Upper lobe of left lung (tissue), 6 donors: ENCODE results near the gene USP2. TPM values are rescaled to one million over a fixed set of nuclear protein-coding genes. Genes with fewer than 3 reads are reported as not detected.

ENCODE experiments used
- ATAC-seq, 2 donors: fragments of 200-7000 bp; cut with Tn5 transposase; one replicate each; pipeline ENCODE4 v1.9.1; 2022; ENCODE audit warnings: mild to moderate bottlenecking in 2 of 2, moderate library complexity in 2 of 2; ENCODE audit not compliant: low FRiP score in 2 of 2
- DNase-seq, 2 donors: peaks; one replicate each; pipeline ENCODE4 v3.0.0-alpha.2; 2019 to 2020
- H3K27ac ChIP-seq, 4 donors: fragments of 200-600 bp; sonication (generic); one replicate each; pipeline ENCODE4 v1.5.1; 2016 to 2019
- H3K27me3 ChIP-seq, 4 donors: fragments of 200-600 bp; sonication (generic); one replicate each; pipeline ENCODE4 v1.5.1; 2017 to 2019
- H3K36me3 ChIP-seq, 4 donors: fragments of 200-600 bp; sonication (generic); one replicate each; pipeline ENCODE4 v1.5.1; 2016 to 2019
- H3K4me1 ChIP-seq, 4 donors: fragments of 200-600 bp; sonication (generic); one replicate each; pipeline ENCODE4 v1.5.1; 2018 to 2019
- H3K4me3 ChIP-seq, 4 donors: fragments of 200-600 bp; sonication (generic); one replicate each; pipeline ENCODE4 v1.5.1; 2017 to 2019; ENCODE audit warnings: mild to moderate bottlenecking in 2 of 4, moderate library complexity in 1 of 4
- H3K9me3 ChIP-seq, 4 donors: fragments of 200-600 bp; sonication (generic); one replicate each; pipeline ENCODE4 v1.5.1; 2018 to 2019
- CTCF ChIP-seq, 6 experiments: fragments of 450-650 bp in 4 of 6; fragments of 200-600 bp in 2 of 6; sonication (generic) in 2 of 6; IDR thresholded peaks; one replicate each; pipeline ENCODE4 v1.5.1; 2016 to 2019; ENCODE audit warnings: antibody characterized with exemption in 6 of 6
- EP300 ChIP-seq, 4 donors: sonication (generic); formaldehyde crosslinking; IDR thresholded peaks; one replicate each; pipeline ENCODE4 v1.5.1; 2017; ENCODE audit warnings: antibody characterized with exemption in 4 of 4, control low read depth in 2 of 4
- POLR2A ChIP-seq, 4 donors: fragments of 450-650 bp; IDR thresholded peaks; one replicate each; pipeline ENCODE4 v1.5.1; 2016 to 2017; ENCODE audit warnings: antibody characterized with exemption in 4 of 4, mild to moderate bottlenecking in 2 of 4
- POLR2AphosphoS5 ChIP-seq, 2 donors: sonication (generic); formaldehyde crosslinking; IDR thresholded peaks; one replicate each; pipeline ENCODE4 v1.5.1; 2017; ENCODE audit warnings: antibody characterized with exemption in 2 of 2
- WGBS, 2 donors: methylation state at CpG; one replicate each; pipeline ENCODE4 v1.1.5; 2017 to 2018; 5-methylcytosine and 5-hydroxymethylcytosine counted together
- total RNA-seq, 6 donors: library from RNA; depleted of rRNA in 4 of 6; stranded (reverse); fragments of >200 nt in 4 of 6; gene quantifications; one replicate each; pipeline versions ENCODE4 v1.1.0 to v1.2.1, GENCODE V29; 2016 to 2021
- donor health status: DM: no; HTN: no; CAD: no; lungs with moderate emphysema.
- donor health status: DM: no; HTN: yes; CAD: no; lungs with severe emphysema.

Gene USP2
- total RNA-seq, 6 donors from 2014 or later, result 1.7 to 5.0 (median 3.0) TPM

GRCh38 chr11:119424276-119424675, 42.8 kb upstream of the USP2 start:
- Histone ChIP-seq H3K9me3 (no peaks in the 10 kb centered on the region), H3K27me3 (peaks cover 0 to 21% (median 6%) of the 10 kb centered on the region in 4 donors), H3K36me3 (no peaks in the 10 kb centered on the region), H3K4me3 (no peak overlapping the region), H3K4me1 (peaks cover 7 to 22% (median 16%) of the 10 kb centered on the region in 4 donors), H3K27ac (no peak overlapping the region)
- 85 to 87% methylated on average over 3 of the region's 3 CpGs for WGBS, 2 donors
- no peak for ATAC-seq
- TF ChIP-seq POLR2A (IDR thresholded peaks at IDR 0.05) (no peak), CTCF (IDR thresholded peaks at IDR 0.05) (no peak), EP300 (IDR thresholded peaks at IDR 0.05) (no peak), POLR2AphosphoS5 (IDR thresholded peaks at IDR 0.05) (no peak)
- no peak for DNase-seq

GRCh38 chr11:119423509-119424254, 42.2 kb upstream of the USP2 start:
- Histone ChIP-seq H3K27ac (no peak overlapping the region), H3K36me3 (no peaks in the 10 kb centered on the region), H3K9me3 (no peaks in the 10 kb centered on the region), H3K4me1 (peaks cover 7 to 22% (median 16%) of the 10 kb centered on the region in 4 donors), H3K27me3 (peaks cover 0 to 21% (median 6%) of the 10 kb centered on the region in 4 donors), H3K4me3 (peak overlapping the region in 2 of 4 donors; percentile 21 to 43)
- DNase-seq (no peak), ATAC-seq (no peak)
- TF ChIP-seq CTCF (IDR thresholded peaks at IDR 0.05) (no peak), EP300 (IDR thresholded peaks at IDR 0.05) (no peak), POLR2A (IDR thresholded peaks at IDR 0.05) (no peak), POLR2AphosphoS5 (IDR thresholded peaks at IDR 0.05) (no peak)
- WGBS, 2 donors, result 66 to 69% methylated on average over 14 of the region's 14 CpGs

- H3K27ac ChIP-seq, result no peak within 1 kb of the TSS
- DNase-seq (peak in 1 of 2 donors; percentile 76), ATAC-seq (peak in 1 of 2 donors; percentile 77)
Observed at GRCh38 chr11:119422809-119423508, 41.5 kb upstream of the USP2 start, which contains the start of gene THY1. THY1 (minus strand) TSS chr11:119423172; CDS start chr11:119420905, 2,267 bp downstream.

More at GRCh38 chr11:119422809-119423508, 41.5 kb upstream of the USP2 start, which contains the start of gene THY1:
- WGBS, 2 donors, result 5 to 6% methylated on average over 16 to 20 of the region's 41 CpGs
- Histone ChIP-seq H3K9me3 (no peaks in the 10 kb centered on the region), H3K27me3 (peaks cover 0 to 21% (median 6%) of the 10 kb centered on the region in 4 donors), H3K4me3 (peak within 1 kb of the TSS in 3 of 4 donors; percentile 21 to 43 (median 31)), H3K4me1 (peaks cover 7 to 22% (median 16%) of the 10 kb centered on the region in 4 donors), H3K36me3 (no peaks in the 10 kb centered on the region)
- no peak for TF ChIP-seq POLR2A (IDR thresholded peaks at IDR 0.05)
- no peak for TF ChIP-seq CTCF (IDR thresholded peaks at IDR 0.05)
- TF ChIP-seq EP300 (IDR thresholded peaks at IDR 0.05), result no peak
- TF ChIP-seq POLR2AphosphoS5 (IDR thresholded peaks at IDR 0.05), result no peak
